CMK (cell line): ENCODE measurements around the gene GNGT1.

Experiments
- DNase-seq: peaks from one replicate; pipeline ENCODE4 v3.0.0-alpha.2; 2010; ENCODE audit warnings: low read depth

Gene GNGT1

GRCh38 chr7:93906267-93906666 is at the start of gene GNGT1:
GNGT1 (plus strand) TSS chr7:93906567; CDS start chr7:93906747, 180 bp downstream.
- DNase-seq: no peak

GRCh38 chr7:93858857-93859256 is 47.5 kb upstream of the GNGT1 start:
- DNase-seq: no peak

GRCh38 chr7:93860261-93860660 is 46.1 kb upstream of the GNGT1 start:
- no peak for DNase-seq

GRCh38 chr7:93861325-93861949 is 44.9 kb upstream of the GNGT1 start:
- DNase-seq: no peak

- no peak for DNase-seq
These were observed 43.7 kb upstream of the GNGT1 start for GRCh38 chr7:93862651-93863050.

- DNase-seq: no peak
These were observed 39.5 kb upstream of the GNGT1 start for GRCh38 chr7:93866886-93867285.

GRCh38 chr7:93873998-93874574 is 32.3 kb upstream of the GNGT1 start:
- no peak for DNase-seq

GRCh38 chr7:93877742-93878141 is 28.6 kb upstream of the GNGT1 start:
- no peak for DNase-seq

- no peak for DNase-seq
These were observed 27.0 kb upstream of the GNGT1 start for GRCh38 chr7:93879356-93879755.

GRCh38 chr7:93882468-93882867 is 23.9 kb upstream of the GNGT1 start:
- no peak for DNase-seq

- no peak for DNase-seq
These were observed 23.1 kb upstream of the GNGT1 start for GRCh38 chr7:93883078-93883916.

GRCh38 chr7:93883917-93884345 is 22.4 kb upstream of the GNGT1 start:
- DNase-seq: no peak

GRCh38 chr7:93884541-93884940 is 21.8 kb upstream of the GNGT1 start:
- DNase-seq: no peak

GRCh38 chr7:93889261-93889660 is 17.1 kb upstream of the GNGT1 start:
- no peak for DNase-seq

- no peak for DNase-seq
These were observed 16.3 kb upstream of the GNGT1 start for GRCh38 chr7:93890041-93890463.

- no peak for DNase-seq
These were observed 15.8 kb upstream of the GNGT1 start, which contains the start of gene TFPI2 for GRCh38 chr7:93890464-93891068. TFPI2 (minus strand) TSS chr7:93890753; CDS start chr7:93890678, 75 bp downstream.

- DNase-seq: no peak
These were observed 11.9 kb upstream of the GNGT1 start for GRCh38 chr7:93894426-93894825.

- DNase-seq: no peak
These were observed 11.3 kb upstream of the GNGT1 start for GRCh38 chr7:93894966-93895640.

GRCh38 chr7:93895859-93896600 is 10.3 kb upstream of the GNGT1 start:
- DNase-seq: no peak

- no peak for DNase-seq
These were observed 8.7 kb upstream of the GNGT1 start for GRCh38 chr7:93897680-93898079.

- DNase-seq: peak; percentile 12
These were observed 3.5 kb upstream of the GNGT1 start for GRCh38 chr7:93902777-93903423.
